ENCODE results near the gene TMED8. TPM values are rescaled to one million over a fixed set of nuclear protein-coding genes. Genes with fewer than 3 reads are reported as not detected.
"Not testable (repeated sequence)": the region's sequence is repeated elsewhere in the genome, so short reads cannot be mapped to it uniquely, and the experiment has no call there.

The TMED8 gene
- polyA plus RNA-seq (2013, experiment 1 of 2), result 6.3 TPM
- 8.5 TPM for polyA plus RNA-seq (2013, experiment 2 of 2)

DNA sequence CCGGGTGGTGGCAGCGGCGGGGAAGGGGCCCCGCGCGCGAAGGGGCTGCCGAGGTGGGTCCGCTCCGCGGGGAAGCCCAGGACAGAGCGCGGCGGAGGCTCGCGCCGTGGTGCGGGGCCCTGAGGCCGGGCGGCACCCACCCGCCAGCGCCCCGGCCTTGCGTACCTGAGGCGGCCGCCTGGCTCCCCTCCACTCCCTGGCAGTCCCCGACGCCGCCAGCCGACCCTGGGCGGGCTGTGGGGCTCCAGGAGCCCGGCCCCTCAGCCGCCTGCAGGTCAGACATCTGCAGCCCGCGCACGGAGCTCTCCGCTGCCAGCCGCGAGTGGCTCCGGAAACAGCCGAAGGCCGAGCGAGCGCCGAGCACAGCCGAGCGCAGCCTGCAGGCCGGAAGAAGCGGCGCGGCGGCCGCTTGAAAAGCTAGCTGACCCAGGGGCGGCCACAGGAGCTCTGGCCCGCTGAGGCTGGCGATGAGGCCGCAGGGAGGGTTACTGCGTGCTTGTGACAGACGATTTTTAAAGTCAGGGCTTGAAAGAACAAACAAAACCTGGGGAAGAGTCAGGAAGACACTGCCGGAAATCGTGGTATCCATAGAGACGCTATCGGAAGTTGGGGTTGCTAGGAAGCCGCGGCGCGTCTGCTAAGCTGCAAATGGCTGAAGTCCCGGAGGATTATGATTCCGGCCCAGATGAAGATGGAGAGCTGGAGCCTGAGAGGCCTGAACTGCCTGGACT is at the start of gene TMED8, which contains the start of gene SAMD15:
Gene TMED8 (minus strand): TSS at position 324 of the 731 bp plus-strand sequence. CDS start 41 bp downstream, at position 283.
Gene SAMD15 (plus strand): TSS at position 609 of the 731 bp plus-strand sequence. CDS start 40 bp downstream, at position 649.
- Histone ChIP-seq H3K27ac (ENCODE audit: low read depth, low read length) (peak within 1 kb of the TSS; percentile 81), H3K4me1 (ENCODE audit: insufficient read depth, low read length) (peaks cover 14% of the 10 kb centered on the region; the same call in 1 of the 2 replicates), H3K27me3 (ENCODE audit: insufficient read depth, low read length) (peaks cover 10% of the 10 kb centered on the region; the same call in 1 of the 2 replicates), H3K4me3 (ENCODE audit: low read length) (peak within 1 kb of the TSS; percentile 83), H3K9ac (ENCODE audit: low read depth, low read length) (peak within 1 kb of the TSS; percentile 83), H3K9me3 (ENCODE audit: insufficient read depth, low read depth, low read length) (no peaks in the 10 kb centered on the region), H3K36me3 (ENCODE audit: insufficient read depth, low read length) (no peaks in the 10 kb centered on the region)
- under 1% methylated on average over 69 of the region's 69 CpGs for WGBS

DNA sequence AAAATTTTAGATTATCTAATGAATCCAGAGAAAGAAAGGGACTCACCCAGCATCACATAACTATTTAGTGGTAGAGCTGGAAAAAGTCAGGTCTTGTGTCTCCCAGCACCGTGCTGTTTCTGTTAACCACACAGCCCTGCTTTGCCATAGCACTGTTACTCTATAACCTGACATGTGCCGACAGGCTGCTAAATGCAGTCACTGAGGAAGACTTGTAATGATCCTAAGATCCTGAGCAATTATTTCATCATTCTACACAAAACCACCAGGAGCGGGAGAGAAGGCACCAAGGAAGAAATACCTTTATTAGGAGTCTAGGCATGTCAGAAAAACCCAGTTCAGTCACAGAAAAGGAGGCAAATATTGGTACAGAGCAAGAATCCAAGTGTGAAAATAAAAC is 49.5 kb upstream of the TMED8 start:
- H3K36me3 ChIP-seq (ENCODE audit: insufficient read depth, low read length), result peaks cover 67% of the 10 kb centered on the region
- no peak overlapping the region for H3K9ac ChIP-seq (ENCODE audit: low read depth, low read length)
- 97% methylated on average over 3 of the region's 3 CpGs for WGBS
- no peaks in the 10 kb centered on the region for H3K27me3 ChIP-seq (ENCODE audit: insufficient read depth, low read length)
- no peaks in the 10 kb centered on the region for H3K9me3 ChIP-seq (ENCODE audit: insufficient read depth, low read depth, low read length)
- 0 out of 2 replicates have a peak, but pooled peaks cover 10% of the 10 kb centered on the region for H3K4me1 ChIP-seq (ENCODE audit: insufficient read depth, low read length)
- H3K4me3 ChIP-seq (ENCODE audit: low read length), result no peak overlapping the region
- no peak overlapping the region for H3K27ac ChIP-seq (ENCODE audit: low read depth, low read length)

GRCh38 chr14:77424862-77425261 is 48.0 kb upstream of the TMED8 start:
- 0 out of 2 replicates have a peak, but pooled peaks cover 10% of the 10 kb centered on the region for H3K4me1 ChIP-seq (ENCODE audit: insufficient read depth, low read length)
- no peaks in the 10 kb centered on the region for H3K27me3 ChIP-seq (ENCODE audit: insufficient read depth, low read length)
- 78% methylated on average over 3 of the region's 3 CpGs for WGBS
- H3K36me3 ChIP-seq (ENCODE audit: insufficient read depth, low read length), result peaks cover 66% of the 10 kb centered on the region
- H3K27ac ChIP-seq (ENCODE audit: low read depth, low read length), result no peak overlapping the region
- no peak overlapping the region for H3K9ac ChIP-seq (ENCODE audit: low read depth, low read length)
- H3K4me3 ChIP-seq (ENCODE audit: low read length), result no peak overlapping the region
- no peaks in the 10 kb centered on the region for H3K9me3 ChIP-seq (ENCODE audit: insufficient read depth, low read depth, low read length)

- H3K36me3 ChIP-seq (ENCODE audit: insufficient read depth, low read length), result peaks cover 51% of the 10 kb centered on the region
- H3K9ac ChIP-seq (ENCODE audit: low read depth, low read length), result no peak within 1 kb of the TSS
- no peaks in the 10 kb centered on the region for H3K27me3 ChIP-seq (ENCODE audit: insufficient read depth, low read length)
- no peak within 1 kb of the TSS for H3K27ac ChIP-seq (ENCODE audit: low read depth, low read length)
- H3K9me3 ChIP-seq (ENCODE audit: insufficient read depth, low read depth, low read length), result peaks cover 8% of the 10 kb centered on the region
- WGBS, result 91% methylated on average over 1 of the region's 1 CpG
- H3K4me3 ChIP-seq (ENCODE audit: low read length), result no peak within 1 kb of the TSS
- 0 out of 2 replicates have a peak, but pooled peaks cover 10% of the 10 kb centered on the region for H3K4me1 ChIP-seq (ENCODE audit: insufficient read depth, low read length)
Observed at GRCh38 chr14:77423423-77423822, 46.5 kb upstream of the TMED8 start, which contains the start of gene NOXRED1. NOXRED1 (minus strand) TSS chr14:77423523; CDS start chr14:77422889, 634 bp downstream.

DNA sequence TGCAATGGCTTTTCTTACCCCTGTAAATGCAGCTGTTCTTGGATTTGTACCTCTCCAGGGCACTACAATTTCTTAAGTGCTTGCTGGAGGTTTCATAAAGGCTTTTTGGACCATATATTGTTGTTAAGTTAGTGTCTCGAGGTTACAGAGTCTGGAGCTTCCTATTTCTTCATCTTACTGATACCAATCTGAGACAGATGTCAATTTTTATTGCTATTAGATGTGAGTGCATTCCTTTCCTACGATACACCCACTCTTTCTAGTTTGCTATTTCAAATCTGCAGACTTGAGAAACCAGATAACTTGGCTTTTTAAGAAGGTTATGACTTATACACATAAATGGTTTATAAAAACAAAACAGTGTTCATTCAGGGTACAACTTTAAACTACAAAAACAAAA is 44.3 kb upstream of the TMED8 start:
- Histone ChIP-seq H3K36me3 (ENCODE audit: insufficient read depth, low read length) (peaks cover 29% of the 10 kb centered on the region), H3K27ac (ENCODE audit: low read depth, low read length) (no peak overlapping the region), H3K27me3 (ENCODE audit: insufficient read depth, low read length) (no peaks in the 10 kb centered on the region), H3K9me3 (ENCODE audit: insufficient read depth, low read depth, low read length) (peaks cover 13% of the 10 kb centered on the region), H3K4me3 (ENCODE audit: low read length) (no peak overlapping the region), H3K4me1 (ENCODE audit: insufficient read depth, low read length) (0 out of 2 replicates have a peak, but pooled peaks cover 10% of the 10 kb centered on the region), H3K9ac (ENCODE audit: low read depth, low read length) (no peak overlapping the region)
- no CpG with 5 or more reads among the region's 2 CpGs for WGBS

GRCh38 chr14:77416836-77417235 is 39.9 kb upstream of the TMED8 start:
- 96% methylated on average over 8 of the region's 8 CpGs for WGBS
- H3K9ac ChIP-seq (ENCODE audit: low read depth, low read length), result no peak overlapping the region
- H3K36me3 ChIP-seq (ENCODE audit: insufficient read depth, low read length), result peaks cover 3% of the 10 kb centered on the region; the same call in 1 of the 2 replicates
- H3K4me1 ChIP-seq (ENCODE audit: insufficient read depth, low read length), result no peaks in the 10 kb centered on the region
- H3K27me3 ChIP-seq (ENCODE audit: insufficient read depth, low read length), result no peaks in the 10 kb centered on the region
- H3K9me3 ChIP-seq (ENCODE audit: insufficient read depth, low read depth, low read length), result peaks cover 13% of the 10 kb centered on the region
- no peak overlapping the region for H3K27ac ChIP-seq (ENCODE audit: low read depth, low read length)
- no peak overlapping the region for H3K4me3 ChIP-seq (ENCODE audit: low read length)

GRCh38 chr14:77416098-77416497 is 39.2 kb upstream of the TMED8 start:
- H3K27me3 ChIP-seq (ENCODE audit: insufficient read depth, low read length); H3K9ac ChIP-seq (ENCODE audit: low read depth, low read length); H3K4me3 ChIP-seq (ENCODE audit: low read length); H3K4me1 ChIP-seq (ENCODE audit: insufficient read depth, low read length); H3K27ac ChIP-seq (ENCODE audit: low read depth, low read length); H3K36me3 ChIP-seq (ENCODE audit: insufficient read depth, low read length): not testable (repeated sequence)
- WGBS, result 76% methylated on average over 1 of the region's 3 CpGs
- H3K9me3 ChIP-seq (ENCODE audit: insufficient read depth, low read depth, low read length), result peaks cover 13% of the 10 kb centered on the region

GRCh38 chr14:77415403-77416030 is 38.6 kb upstream of the TMED8 start:
- H3K4me1 ChIP-seq (ENCODE audit: insufficient read depth, low read length); H3K36me3 ChIP-seq (ENCODE audit: insufficient read depth, low read length); H3K27me3 ChIP-seq (ENCODE audit: insufficient read depth, low read length); H3K9ac ChIP-seq (ENCODE audit: low read depth, low read length); H3K4me3 ChIP-seq (ENCODE audit: low read length); H3K27ac ChIP-seq (ENCODE audit: low read depth, low read length): not testable (repeated sequence)
- 96% methylated on average over 10 of the region's 10 CpGs for WGBS
- peaks cover 13% of the 10 kb centered on the region for H3K9me3 ChIP-seq (ENCODE audit: insufficient read depth, low read depth, low read length)

GRCh38 chr14:77409131-77409533 is 32.2 kb upstream of the TMED8 start:
- Histone ChIP-seq H3K27ac (ENCODE audit: low read depth, low read length) (no peak overlapping the region), H3K27me3 (ENCODE audit: insufficient read depth, low read length) (no peaks in the 10 kb centered on the region), H3K36me3 (ENCODE audit: insufficient read depth, low read length) (no peaks in the 10 kb centered on the region), H3K4me3 (ENCODE audit: low read length) (no peak overlapping the region), H3K9ac (ENCODE audit: low read depth, low read length) (no peak overlapping the region), H3K9me3 (ENCODE audit: insufficient read depth, low read depth, low read length) (no peaks in the 10 kb centered on the region), H3K4me1 (ENCODE audit: insufficient read depth, low read length) (no peaks in the 10 kb centered on the region)
- 29% methylated on average over 3 of the region's 3 CpGs for WGBS

- Histone ChIP-seq H3K9me3 (ENCODE audit: insufficient read depth, low read depth, low read length) (no peaks in the 10 kb centered on the region), H3K4me1 (ENCODE audit: insufficient read depth, low read length) (no peaks in the 10 kb centered on the region), H3K36me3 (ENCODE audit: insufficient read depth, low read length) (no peaks in the 10 kb centered on the region), H3K9ac (ENCODE audit: low read depth, low read length) (no peak overlapping the region), H3K27ac (ENCODE audit: low read depth, low read length) (no peak overlapping the region), H3K4me3 (ENCODE audit: low read length) (no peak overlapping the region), H3K27me3 (ENCODE audit: insufficient read depth, low read length) (no peaks in the 10 kb centered on the region)
- 94% methylated on average over 1 of the region's 2 CpGs for whole genome bisulfite sequencing
Observed at GRCh38 chr14:77407158-77407557, 30.3 kb upstream of the TMED8 start.

GRCh38 chr14:77406718-77407117 is 29.8 kb upstream of the TMED8 start:
- H3K4me1 ChIP-seq (ENCODE audit: insufficient read depth, low read length), result no peaks in the 10 kb centered on the region
- no peak overlapping the region for H3K4me3 ChIP-seq (ENCODE audit: low read length)
- no peaks in the 10 kb centered on the region for H3K9me3 ChIP-seq (ENCODE audit: insufficient read depth, low read depth, low read length)
- WGBS, result 95% methylated on average over 6 of the region's 6 CpGs
- H3K36me3 ChIP-seq (ENCODE audit: insufficient read depth, low read length), result no peaks in the 10 kb centered on the region
- no peak overlapping the region for H3K9ac ChIP-seq (ENCODE audit: low read depth, low read length)
- no peaks in the 10 kb centered on the region for H3K27me3 ChIP-seq (ENCODE audit: insufficient read depth, low read length)
- H3K27ac ChIP-seq (ENCODE audit: low read depth, low read length), result no peak overlapping the region
